Mucosa of descending colon (tissue), 3 donors: ENCODE measurements around the gene IRAK2. TPM values are rescaled to one million over a fixed set of nuclear protein-coding genes. Genes with fewer than 3 reads are reported as not detected.

ENCODE experiments used
- ATAC-seq: fragments of 200-7000 bp; cut with Tn5 transposase; one replicate; pipeline ENCODE4 v1.9.1; 2020; ENCODE audit warnings: mild to moderate bottlenecking, moderate library complexity
- DNase-seq, 3 donors: peaks; one replicate each; pipeline ENCODE4 v3.0.0-alpha.2; 2020
- H3K36me3 ChIP-seq: fragments of 200-600 bp; one replicate; pipeline ENCODE4 v1.8.0; 2021; ENCODE audit warnings: low read depth, mild to moderate bottlenecking
- H3K4me1 ChIP-seq: fragments of 200-600 bp; one replicate; pipeline ENCODE4 v1.8.0; 2021; ENCODE audit warnings: low read depth, mild to moderate bottlenecking
- H3K4me3 ChIP-seq: fragments of 200-600 bp; one replicate; pipeline ENCODE4 v1.8.0; 2021; ENCODE audit warnings: mild to moderate bottlenecking
- H3K9me3 ChIP-seq: fragments of 200-600 bp; one replicate; pipeline ENCODE4 v1.8.0; 2021; ENCODE audit warnings: mild to moderate bottlenecking
- intact Hi-C, 2 donors: fragments of 100-400 bp; cut with DNase I in 1 of 2; cut with micrococcal nuclease in 1 of 2; formaldehyde crosslinking; loops; one replicate each; pipeline versions ENCODE4 v1.11.0 to v1.11.1; 2022; cut with DNase I, micrococcal nuclease
- total RNA-seq, 3 donors: library from RNA; stranded (reverse); fragmentation: NEBNext Ultra II Directional in 2 of 3; extraction: Animal tissue kit (Norgen Biotek cat#: 25700) in 2 of 3; gene quantifications; one replicate each; pipeline versions ENCODE4 v1.2.1 to v1.2.4, GENCODE V29; 2021 to 2023
- TF ChIP-seq, protein P1 (sequence below): fragments of 200-600 bp; IDR thresholded peaks from one replicate; pipeline ENCODE4 v1.8.0; 2022; ENCODE audit warnings: antibody characterized with exemption, mild to moderate bottlenecking
- donor health status: DM: no; HTN: no; CAD: no; lungs with moderate emphysema.
- donor health status: DM: no; HTN: no; CAD: no.
- donor health status: DM: no; HTN: yes; CAD: no.

The IRAK2 gene
- total RNA-seq, 3 donors from 2014 or later: 1.1 to 3.2 (median 2.4) TPM

DNA sequence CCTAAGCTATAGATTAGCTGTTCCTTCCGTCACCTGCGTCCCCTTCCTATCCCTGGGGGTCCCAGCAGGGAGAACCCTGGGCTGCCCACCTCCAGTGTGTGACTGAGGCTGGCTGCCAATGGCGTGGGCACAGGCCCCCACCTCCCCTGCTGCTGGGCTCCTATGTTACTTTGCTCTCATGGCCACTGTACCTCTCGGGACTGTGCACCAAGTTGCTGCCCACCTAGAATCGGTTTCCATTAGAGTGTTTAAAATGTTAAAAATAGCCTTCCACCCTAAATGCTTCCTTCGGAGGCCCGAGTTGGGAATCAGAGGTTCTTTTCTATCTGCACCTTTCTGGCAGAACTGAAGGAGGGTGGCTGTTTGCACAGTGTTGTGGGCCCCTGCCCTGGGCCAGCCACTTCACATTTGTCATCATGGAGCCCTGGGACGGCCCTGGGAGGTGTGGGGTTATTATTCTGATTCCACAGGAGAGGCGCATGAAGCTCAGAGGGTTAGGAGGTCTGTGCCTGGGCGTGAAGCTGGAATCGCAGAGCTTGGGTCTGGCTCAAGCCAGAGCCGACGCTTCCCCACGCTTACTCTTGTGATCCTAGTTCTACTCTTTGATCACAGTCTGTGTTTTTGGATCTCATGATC, 29.1 kb downstream of the IRAK2 start:
- Histone ChIP-seq H3K4me3 (no peak overlapping the region), H3K9me3 (no peaks in the 10 kb centered on the region), H3K36me3 (no peaks in the 10 kb centered on the region), H3K4me1 (peaks cover 47% of the 10 kb centered on the region)
- intact Hi-C loops: no loop called here
- TF ChIP-seq, protein P1, sequence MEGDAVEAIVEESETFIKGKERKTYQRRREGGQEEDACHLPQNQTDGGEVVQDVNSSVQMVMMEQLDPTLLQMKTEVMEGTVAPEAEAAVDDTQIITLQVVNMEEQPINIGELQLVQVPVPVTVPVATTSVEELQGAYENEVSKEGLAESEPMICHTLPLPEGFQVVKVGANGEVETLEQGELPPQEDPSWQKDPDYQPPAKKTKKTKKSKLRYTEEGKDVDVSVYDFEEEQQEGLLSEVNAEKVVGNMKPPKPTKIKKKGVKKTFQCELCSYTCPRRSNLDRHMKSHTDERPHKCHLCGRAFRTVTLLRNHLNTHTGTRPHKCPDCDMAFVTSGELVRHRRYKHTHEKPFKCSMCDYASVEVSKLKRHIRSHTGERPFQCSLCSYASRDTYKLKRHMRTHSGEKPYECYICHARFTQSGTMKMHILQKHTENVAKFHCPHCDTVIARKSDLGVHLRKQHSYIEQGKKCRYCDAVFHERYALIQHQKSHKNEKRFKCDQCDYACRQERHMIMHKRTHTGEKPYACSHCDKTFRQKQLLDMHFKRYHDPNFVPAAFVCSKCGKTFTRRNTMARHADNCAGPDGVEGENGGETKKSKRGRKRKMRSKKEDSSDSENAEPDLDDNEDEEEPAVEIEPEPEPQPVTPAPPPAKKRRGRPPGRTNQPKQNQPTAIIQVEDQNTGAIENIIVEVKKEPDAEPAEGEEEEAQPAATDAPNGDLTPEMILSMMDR: no peak
- DNase-seq (no peak), ATAC-seq (no peak)

DNA sequence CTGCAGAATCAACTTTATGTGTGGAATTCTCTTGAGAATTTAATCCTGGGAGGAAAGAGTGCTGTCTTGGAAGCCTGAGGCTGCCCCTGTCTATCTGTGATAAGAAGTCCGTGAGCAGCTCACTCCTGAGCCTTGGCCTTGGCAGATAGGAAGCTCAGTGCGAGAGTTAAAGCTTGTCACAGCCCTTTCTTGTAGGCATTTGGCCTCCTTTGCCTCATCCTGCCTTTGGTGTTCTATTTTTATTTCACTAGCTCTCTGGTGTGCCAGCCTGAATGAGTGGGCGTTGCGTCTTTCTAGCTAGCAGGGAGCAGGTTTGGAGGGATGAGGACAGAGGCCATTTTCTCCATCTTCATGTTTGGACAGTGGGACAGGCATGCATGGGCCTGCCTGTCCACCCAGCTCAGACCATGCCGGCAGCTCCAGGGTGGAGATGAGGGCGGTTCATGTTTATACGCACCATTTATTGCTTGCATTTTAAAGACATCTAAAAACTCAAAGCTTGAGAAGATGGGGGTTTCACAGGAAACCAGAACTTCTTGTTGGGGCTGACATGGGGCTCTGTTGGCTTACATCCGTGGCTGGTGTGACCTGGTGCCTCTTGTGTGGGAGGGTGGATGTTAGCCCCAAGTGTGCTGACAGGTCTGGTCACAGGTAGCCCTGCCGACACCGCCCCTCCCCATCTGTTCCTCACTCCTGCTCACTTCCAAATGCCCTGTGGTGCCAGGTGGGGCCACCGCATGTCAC, 29.8 kb downstream of the IRAK2 start:
- Histone ChIP-seq H3K36me3 (no peaks in the 10 kb centered on the region), H3K4me1 (peaks cover 50% of the 10 kb centered on the region), H3K4me3 (no peak overlapping the region), H3K9me3 (no peaks in the 10 kb centered on the region)
- intact Hi-C loops: no loop called here
- DNase-seq (peak in 2 of 3 donors; percentile 46 to 74), ATAC-seq (peak; percentile 11)
- TF ChIP-seq, protein P1: no peak

DNA sequence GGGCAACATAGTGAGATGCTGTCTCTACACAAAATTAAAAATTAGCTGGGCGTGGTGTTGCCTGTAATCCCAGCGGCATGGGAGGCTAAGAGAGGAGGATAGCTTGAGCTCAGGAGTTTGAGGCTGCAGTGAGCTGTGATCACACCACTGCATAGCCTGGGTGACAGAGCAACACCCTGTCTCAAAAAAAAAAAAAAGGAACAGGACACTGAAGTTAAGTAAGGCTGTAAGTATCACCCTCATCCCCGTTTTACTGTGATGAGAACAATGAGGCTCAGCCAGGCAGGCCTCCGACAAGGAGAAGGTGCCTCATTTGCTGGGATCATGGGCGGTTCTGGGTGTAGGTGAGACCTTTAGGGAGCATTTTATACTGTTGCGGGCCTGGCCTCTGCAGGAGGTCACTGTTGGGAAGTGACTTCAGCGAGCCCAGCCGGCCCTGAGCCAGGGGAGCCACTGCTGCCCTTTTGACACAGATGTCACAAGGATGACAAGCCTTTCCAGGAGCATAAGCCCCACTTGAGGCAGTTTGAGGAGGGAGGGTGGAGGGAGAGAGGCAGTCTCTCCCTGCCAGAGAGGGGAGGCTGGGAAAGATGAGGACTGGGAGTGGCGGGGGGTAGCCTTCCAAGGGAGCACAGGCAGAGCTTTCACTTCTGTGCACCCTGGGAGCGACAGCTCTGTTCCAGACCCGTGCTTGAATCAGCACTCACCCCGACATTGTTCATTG, 30.8 kb downstream of the IRAK2 start:
- no peak for DNase-seq
- H3K9me3 ChIP-seq: no peaks in the 10 kb centered on the region
- no peak overlapping the region for H3K4me3 ChIP-seq
- H3K4me1 ChIP-seq: peaks cover 44% of the 10 kb centered on the region
- intact Hi-C loops: no loop called here
- TF ChIP-seq, protein P1: no peak
- no peak for ATAC-seq
- H3K36me3 ChIP-seq: no peaks in the 10 kb centered on the region

- DNase-seq: no peak
- H3K4me1 ChIP-seq: peaks cover 41% of the 10 kb centered on the region
Observed at GRCh38 chr3:10196389-10197052, 31.8 kb downstream of the IRAK2 start.

DNA sequence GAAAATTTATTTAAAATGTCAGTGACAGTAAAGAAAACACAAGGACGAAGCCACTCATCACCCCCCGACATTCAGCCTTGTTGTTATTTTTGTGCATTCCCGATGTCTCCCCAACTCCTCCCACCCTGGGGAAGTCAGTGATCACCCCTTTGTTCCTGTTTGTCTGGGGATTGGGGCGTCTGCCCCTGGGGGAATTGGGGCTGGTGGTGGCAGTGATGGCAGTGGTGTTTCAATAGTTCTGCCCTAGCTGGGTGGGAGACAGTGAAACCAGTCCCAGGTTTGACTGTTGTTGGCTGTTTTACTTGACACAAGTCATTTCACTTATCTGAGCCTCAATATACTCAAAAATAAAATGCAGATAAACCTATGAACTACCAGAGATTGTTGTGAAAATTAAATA, 33.5 kb downstream of the IRAK2 start:
- H3K4me1 ChIP-seq: peaks cover 38% of the 10 kb centered on the region
- TF ChIP-seq, protein P1: no peak
- DNase-seq: no peak
- H3K9me3 ChIP-seq: no peaks in the 10 kb centered on the region
- no peak overlapping the region for H3K4me3 ChIP-seq
- intact Hi-C loops: no loop called here
- no peaks in the 10 kb centered on the region for H3K36me3 ChIP-seq
- no peak for ATAC-seq

More at GRCh38 chr3:10196389-10197052, 31.8 kb downstream of the IRAK2 start:
- intact Hi-C loops: no loop called here
- no peak for ATAC-seq
- H3K4me3 ChIP-seq: no peak overlapping the region
- TF ChIP-seq, protein P1: no peak
- H3K36me3 ChIP-seq: no peaks in the 10 kb centered on the region
- no peaks in the 10 kb centered on the region for H3K9me3 ChIP-seq
